HEK293T (cell line): ENCODE results near the gene CDC42EP3.

Experiments
- CTCF ChIA-PET: fragments of 350-600 bp; formaldehyde crosslinking; extraction: SDS; loops from one replicate; lab custom pipeline; 2021; ENCODE audit warnings: antibody characterized with exemption, inconsistent platforms; lab: Yijun Ruan, JAX
- POLR2A ChIA-PET: fragments of 350-600 bp; formaldehyde crosslinking; extraction: SDS; loops from one replicate; lab custom pipeline; 2020; ENCODE audit warnings: antibody characterized with exemption, inconsistent platforms; lab: Yijun Ruan, JAX
- DNase-seq: peaks from one replicate; pipeline ENCODE4 v3.0.0; 2012; ENCODE audit warnings: mixed read lengths; ENCODE audit errors: extremely low spot score
- ARNT ChIP-seq: fragments of 450-650 bp; IDR thresholded peaks from 2 replicates; pipeline ENCODE4 v1.6.1; 2017; ENCODE audit warnings: mild to moderate bottlenecking
- BHLHE40 ChIP-seq: fragments of 450-650 bp; IDR thresholded peaks from 2 replicates; pipeline ENCODE4 v1.6.1; 2016; ENCODE audit warnings: mild to moderate bottlenecking, moderate library complexity, borderline replicate concordance
- CTBP1 ChIP-seq: fragments of 450-650 bp; IDR thresholded peaks from 2 replicates; pipeline ENCODE4 v1.6.1; 2016; ENCODE audit warnings: borderline replicate concordance
- ELF4 ChIP-seq: fragments of 450-650 bp; IDR thresholded peaks from 2 replicates; pipeline ENCODE4 v1.6.1; 2017; ENCODE audit warnings: antibody characterized with exemption
- FOXA1 ChIP-seq: fragments of 450-650 bp; IDR thresholded peaks from 2 replicates; pipeline ENCODE4 v1.6.1; 2016; ENCODE audit warnings: mild to moderate bottlenecking
- FOXK2 ChIP-seq: fragments of 450-650 bp; IDR thresholded peaks from 2 replicates; pipeline ENCODE4 v1.6.1; 2016; ENCODE audit warnings: mild to moderate bottlenecking
- FOXM1 ChIP-seq: fragments of 450-650 bp; IDR thresholded peaks from 2 replicates; pipeline ENCODE4 v1.6.1; 2017; ENCODE audit warnings: mild to moderate bottlenecking, borderline replicate concordance
- HDGF ChIP-seq: fragments of 450-650 bp; IDR thresholded peaks from 2 replicates; pipeline ENCODE4 v1.6.1; 2017; ENCODE audit warnings: antibody characterized with exemption, borderline replicate concordance
- L3MBTL2 ChIP-seq: fragments of 450-650 bp; conservative IDR thresholded peaks from 2 replicates; pipeline ENCODE4 v1.6.1; 2016; ENCODE audit warnings: mild to moderate bottlenecking
- LEF1 ChIP-seq: fragments of 450-650 bp; IDR thresholded peaks from 2 replicates; pipeline ENCODE4 v1.6.1; 2017; ENCODE audit warnings: mild to moderate bottlenecking, borderline replicate concordance
- NFRKB ChIP-seq: fragments of 450-650 bp; IDR thresholded peaks from 2 replicates; pipeline ENCODE4 v1.6.1; 2016; ENCODE audit warnings: mild to moderate bottlenecking, moderate library complexity
- PKNOX1 ChIP-seq: fragments of 450-650 bp; IDR thresholded peaks from 2 replicates; pipeline ENCODE4 v1.6.1; 2016
- SP1 ChIP-seq: fragments of 450-650 bp; IDR thresholded peaks from 2 replicates; pipeline ENCODE4 v1.6.1; 2017
- SUZ12 ChIP-seq: fragments of 450-650 bp; IDR thresholded peaks from 2 replicates; pipeline ENCODE4 v1.6.1; 2016; ENCODE audit warnings: mild to moderate bottlenecking
- TARDBP ChIP-seq: fragments of 450-650 bp; IDR thresholded peaks from 2 replicates; pipeline ENCODE4 v1.6.1; 2016
- ZNF384 ChIP-seq: fragments of 450-650 bp; IDR thresholded peaks from 2 replicates; pipeline ENCODE4 v1.6.1; 2016

CDC42EP3 gene

GRCh38 chr2:37670378-37671008, 949 bp downstream of the CDC42EP3 start:
- TF ChIP-seq TARDBP (no peak), PKNOX1 (no peak), FOXM1 (no peak), ARNT (no peak), NFRKB (no peak), SP1 (no peak), SUZ12 (no peak)
- ChIA-PET POLR2A (interaction anchor here (0.9 kb wide), 1 partner anchor 157 kb away, joined by 3 read pairs; no protein-coding TSS in a partner anchor), CTCF (no interaction called here)
- DNase-seq, result no peak

DNA sequence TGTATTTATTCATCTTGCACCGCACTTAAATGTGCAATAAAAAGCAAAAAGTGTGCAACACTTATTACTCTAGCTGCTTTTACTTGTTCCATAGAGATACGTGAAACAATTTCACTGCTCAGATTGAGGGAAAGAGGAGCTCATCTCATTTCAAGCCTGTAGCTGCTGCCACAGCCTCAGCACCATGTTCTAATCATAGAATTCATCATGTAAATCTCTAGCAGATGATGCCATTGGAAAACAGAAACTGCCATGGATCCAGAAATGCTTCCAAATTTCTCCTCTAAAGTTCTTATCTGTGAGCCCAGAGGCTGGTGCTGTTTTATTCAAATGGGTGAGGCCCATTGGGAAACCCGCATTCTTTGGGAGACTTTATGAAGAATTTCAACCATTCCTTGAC, 2.0 kb downstream of the CDC42EP3 start:
- ChIA-PET POLR2A (no interaction called here), CTCF (no interaction called here)
- TF ChIP-seq FOXA1 (no peak), CTBP1 (no peak), PKNOX1 (no peak), TARDBP (no peak), LEF1 (no peak)
- DNase-seq, result no peak

- ChIA-PET CTCF (no interaction called here), POLR2A (no interaction called here)
Measured at GRCh38 chr2:37667704-37668103, 3.7 kb downstream of the CDC42EP3 start.

GRCh38 chr2:37666772-37667171, 4.7 kb downstream of the CDC42EP3 start:
- no peak for DNase-seq
- ChIA-PET POLR2A (no interaction called here), CTCF (interaction anchor here (1.1 kb wide), 1 partner anchor 122 kb away, joined by 3 read pairs; no protein-coding TSS in a partner anchor)
- TF ChIP-seq FOXM1 (no peak), SUZ12 (no peak), SP1 (no peak), FOXK2 (no peak), CTBP1 (no peak), LEF1 (no peak), BHLHE40 (no peak), HDGF (no peak), FOXA1 (no peak), ZNF384 (no peak), PKNOX1 (no peak), ARNT (no peak), TARDBP (no peak), NFRKB (no peak), ELF4 (no peak), L3MBTL2 (no peak)

More at GRCh38 chr2:37667704-37668103, 3.7 kb downstream of the CDC42EP3 start:
- TF ChIP-seq ZNF384, result no peak
- TF ChIP-seq HDGF, result no peak
- no peak for TF ChIP-seq TARDBP
- no peak for TF ChIP-seq NFRKB
- DNase-seq, result no peak

GRCh38 chr2:37665604-37666362, 5.7 kb downstream of the CDC42EP3 start:
- DNase-seq, result no peak
- TF ChIP-seq NFRKB, result no peak
- CTCF ChIA-PET, result interaction anchor here (1.1 kb wide), 1 partner anchor 121 kb away, joined by 3 read pairs; no protein-coding TSS in a partner anchor
- POLR2A ChIA-PET, result no interaction called here

DNA sequence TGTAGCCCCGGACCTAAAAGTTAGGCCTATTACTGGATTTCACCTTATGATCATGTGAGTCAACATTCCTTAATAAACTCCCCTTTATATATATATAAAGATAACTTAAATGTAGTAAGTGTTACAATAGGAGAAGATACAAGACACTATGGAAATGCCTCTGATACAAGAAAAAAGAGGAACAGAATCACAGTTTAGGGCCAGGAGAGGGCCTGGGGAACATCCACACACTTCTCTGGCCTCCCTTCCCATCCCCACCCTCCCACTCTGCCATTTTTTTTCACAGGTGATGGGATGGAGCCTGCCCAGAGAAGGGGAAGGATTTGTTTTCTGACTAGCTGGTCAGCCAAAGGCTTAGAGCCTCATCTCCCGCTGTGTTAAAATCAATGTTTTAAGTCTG, 6.4 kb downstream of the CDC42EP3 start:
- no peak for DNase-seq
- ChIA-PET POLR2A (no interaction called here), CTCF (no interaction called here)
- TF ChIP-seq ZNF384 (no peak), ARNT (no peak), NFRKB (no peak), CTBP1 (no peak), LEF1 (no peak), PKNOX1 (no peak), TARDBP (no peak), L3MBTL2 (no peak)
